NCI-H748 (cell line): ENCODE data around the gene MEGF6.

Experiments
- DNase-seq: peaks from one replicate; lab custom pipeline; 2025; ENCODE audit not compliant: unreplicated experiment; lab: John Stamatoyannopoulos, UW

MEGF6 gene

GRCh38 chr1:3463891-3464648 is 147.2 kb downstream of the MEGF6 start:
- no peak for DNase-seq

- DNase-seq: no peak
These were observed 147.9 kb downstream of the MEGF6 start for GRCh38 chr1:3463408-3463863.

- no peak for DNase-seq
These were observed 148.3 kb downstream of the MEGF6 start for GRCh38 chr1:3463013-3463385.

DNA sequence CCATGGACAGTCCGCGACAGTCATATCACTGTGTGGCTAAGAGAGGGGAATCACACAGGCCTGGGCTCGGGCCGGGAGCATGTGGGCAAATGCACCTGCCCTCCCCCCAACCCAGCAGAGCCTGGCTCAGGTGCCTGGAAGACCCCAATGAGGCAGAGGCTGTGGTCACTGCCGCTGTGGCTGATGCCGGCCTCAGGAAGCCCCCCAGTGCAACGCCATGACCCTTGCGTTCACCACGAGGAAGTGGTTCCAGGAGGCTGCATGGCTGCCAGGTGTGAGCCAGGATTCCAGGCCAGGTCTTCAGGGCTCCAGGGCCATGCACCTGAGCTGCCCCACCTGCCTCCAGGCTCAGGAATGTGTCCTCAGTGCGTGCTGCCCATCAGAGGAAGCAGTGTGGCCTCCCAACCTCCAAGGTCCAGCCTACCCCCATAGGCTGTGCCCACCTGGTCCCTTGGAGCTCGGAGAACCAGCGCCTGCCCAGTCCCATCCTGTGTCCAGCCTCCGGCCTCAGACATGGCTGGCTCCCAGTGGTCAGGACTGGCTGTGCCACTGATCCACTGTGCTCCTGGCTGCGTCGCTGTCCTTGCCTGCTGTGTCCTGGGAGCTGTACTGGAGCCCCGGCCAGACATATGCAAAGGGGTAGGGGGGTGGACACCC is 148.8 kb downstream of the MEGF6 start:
- no peak for DNase-seq

DNA sequence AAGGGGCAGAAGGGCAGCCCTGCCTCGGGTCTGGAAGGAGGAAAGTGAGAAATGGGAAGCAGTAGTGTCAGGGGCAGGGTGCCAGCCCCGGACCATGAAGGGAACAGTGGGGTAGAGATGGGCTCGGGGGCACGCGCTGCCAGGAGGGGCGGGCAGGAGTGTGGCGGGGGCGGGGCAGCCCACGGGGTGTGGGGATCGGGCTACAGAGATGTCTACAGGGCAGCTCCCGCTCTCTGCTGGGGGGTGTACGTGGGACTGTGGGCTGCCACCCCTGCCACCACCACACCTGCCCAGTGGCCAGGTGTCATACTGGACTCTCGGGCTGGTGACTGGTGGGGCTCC is 149.4 kb downstream of the MEGF6 start:
- DNase-seq: no peak

DNA sequence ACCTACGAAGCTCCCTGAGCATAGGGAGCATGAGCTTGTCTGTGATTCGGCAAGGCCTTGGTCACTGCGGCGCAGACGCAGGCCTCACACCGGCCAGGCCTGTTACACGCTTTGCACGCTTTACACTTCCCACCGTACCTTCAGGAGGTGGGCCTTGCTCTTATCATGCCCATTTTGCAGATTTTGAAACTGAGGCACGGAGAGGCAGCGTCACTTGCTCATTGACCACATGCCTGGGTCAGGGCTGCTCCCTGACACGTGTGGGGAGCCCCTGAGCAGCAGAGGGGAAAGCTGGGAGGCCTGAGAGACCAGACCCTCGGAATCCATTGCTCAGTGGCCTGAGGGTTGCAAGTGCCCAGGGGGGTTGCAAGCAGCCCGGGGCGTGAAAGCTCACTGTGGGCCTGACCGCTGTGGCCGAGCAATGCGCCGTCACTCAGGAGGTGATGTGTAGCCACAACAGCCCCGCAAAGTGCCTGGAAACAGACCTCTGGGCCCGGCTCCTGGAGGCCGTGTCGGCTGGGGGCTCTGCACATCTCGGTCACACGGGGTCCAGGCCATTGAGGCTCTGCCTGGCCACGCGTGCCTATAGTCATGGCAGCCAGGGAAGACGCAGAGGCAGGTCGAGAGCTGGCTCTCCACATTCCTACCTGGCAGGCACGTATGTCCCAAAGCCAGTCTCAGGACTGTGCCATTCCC is 149.9 kb downstream of the MEGF6 start:
- no peak for DNase-seq

DNA sequence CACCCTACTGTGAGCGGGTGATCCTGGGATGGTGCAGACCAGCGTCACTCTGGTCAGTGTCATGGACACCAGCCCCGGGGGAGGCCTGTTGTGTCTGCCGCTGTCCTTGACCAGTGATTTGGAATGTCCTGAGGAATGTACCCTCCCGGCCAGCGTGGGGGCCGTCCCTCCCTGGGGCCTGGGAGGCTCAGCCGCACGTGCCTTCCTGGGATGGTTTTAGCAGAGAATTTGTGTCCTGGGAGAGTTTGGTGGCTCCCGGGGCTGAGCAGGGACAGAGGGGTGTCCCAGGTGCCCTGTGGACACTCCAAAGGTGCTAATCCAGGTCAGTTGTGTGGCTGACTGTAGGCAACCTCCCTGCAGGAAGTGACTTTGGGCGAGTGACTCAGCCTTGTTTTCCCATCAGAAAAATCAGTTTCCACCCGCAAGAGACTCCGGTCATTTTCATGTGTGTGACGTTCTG is 150.6 kb downstream of the MEGF6 start:
- no peak for DNase-seq

- no peak for DNase-seq
These were observed 151.2 kb downstream of the MEGF6 start for GRCh38 chr1:3459940-3460671.

DNA sequence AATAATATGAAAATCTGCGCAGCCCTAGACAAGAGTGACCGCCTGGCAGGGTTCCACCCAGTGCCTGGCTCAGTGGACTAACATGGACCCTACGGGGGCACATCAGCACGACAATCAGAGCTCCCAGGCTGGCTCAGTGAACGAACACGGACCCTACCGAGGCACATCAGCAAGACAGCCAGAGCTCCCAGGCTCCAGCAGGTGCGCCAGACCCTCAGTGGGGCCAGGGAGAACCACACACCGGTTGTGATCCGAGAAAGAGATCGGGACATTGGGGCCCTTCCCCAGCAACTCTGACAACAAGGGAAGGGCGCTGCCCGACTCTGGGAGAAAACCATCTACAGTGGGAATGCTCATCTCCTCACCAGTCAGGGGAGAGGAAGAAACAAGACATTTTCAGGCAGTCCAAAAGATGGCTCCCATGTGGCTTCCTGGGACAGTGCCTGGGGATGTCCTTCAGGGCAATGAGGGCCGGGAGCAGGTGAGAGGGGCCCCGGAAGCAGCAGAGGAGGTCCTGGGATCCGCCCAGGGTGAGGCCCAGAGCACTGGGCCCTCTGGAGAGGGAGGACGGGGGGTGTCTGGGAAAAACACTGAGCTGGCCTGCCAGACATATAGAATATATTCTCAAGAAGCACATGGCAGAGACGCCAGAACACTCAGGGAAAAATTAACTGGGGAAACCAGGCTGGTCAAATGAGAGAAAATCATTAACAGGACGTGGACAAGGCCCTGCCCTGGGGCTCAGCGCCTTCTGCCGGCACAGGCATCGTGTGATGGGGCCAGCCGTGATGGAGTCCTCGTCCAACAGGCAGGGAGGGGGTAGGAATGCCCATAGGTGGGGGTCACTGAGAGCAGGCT is 152.0 kb downstream of the MEGF6 start:
- no peak for DNase-seq

GRCh38 chr1:3457910-3458883 is 153.1 kb downstream of the MEGF6 start:
- no peak for DNase-seq

- DNase-seq: no peak
These were observed 154.1 kb downstream of the MEGF6 start for GRCh38 chr1:3456964-3457909.

GRCh38 chr1:3456449-3456963 is 154.8 kb downstream of the MEGF6 start:
- DNase-seq: no peak

DNA sequence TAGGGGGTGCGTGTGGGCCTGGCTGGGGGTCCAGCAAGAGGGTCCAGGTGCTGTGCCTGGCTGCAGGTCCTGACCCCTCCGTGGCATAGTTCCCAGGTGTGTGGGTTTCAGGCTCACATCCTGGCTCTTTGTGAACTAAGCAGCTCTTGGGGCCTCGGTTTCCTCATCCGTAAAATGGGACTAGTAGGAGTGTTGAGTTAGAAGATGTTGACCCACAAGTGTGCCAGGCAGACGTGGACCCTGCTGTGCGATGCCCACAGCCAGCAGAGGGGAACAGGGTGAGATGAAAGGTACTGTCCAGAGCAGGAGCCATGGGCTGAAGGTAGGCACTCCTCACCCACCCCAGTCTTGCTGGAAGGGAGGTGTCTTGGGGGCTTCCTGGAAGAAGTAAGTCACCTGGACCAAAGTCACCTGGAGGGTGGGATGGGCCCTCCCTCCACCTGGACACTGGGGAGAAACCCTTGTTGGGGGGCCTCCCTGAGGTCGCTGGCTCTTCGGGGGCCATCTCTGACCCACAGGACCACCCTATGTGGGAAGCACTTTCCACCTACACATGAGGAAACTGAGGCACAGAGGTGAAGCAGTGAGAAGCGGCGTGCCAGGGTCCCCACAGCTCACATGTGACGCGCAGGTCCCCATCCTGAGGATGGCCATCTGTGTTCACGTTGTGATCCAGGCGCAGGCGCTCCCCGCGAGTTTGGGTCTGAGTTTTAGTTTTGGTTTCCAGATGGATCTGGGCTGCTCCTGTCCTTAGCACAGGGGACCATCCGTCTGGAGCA is 155.4 kb downstream of the MEGF6 start:
- no peak for DNase-seq

DNA sequence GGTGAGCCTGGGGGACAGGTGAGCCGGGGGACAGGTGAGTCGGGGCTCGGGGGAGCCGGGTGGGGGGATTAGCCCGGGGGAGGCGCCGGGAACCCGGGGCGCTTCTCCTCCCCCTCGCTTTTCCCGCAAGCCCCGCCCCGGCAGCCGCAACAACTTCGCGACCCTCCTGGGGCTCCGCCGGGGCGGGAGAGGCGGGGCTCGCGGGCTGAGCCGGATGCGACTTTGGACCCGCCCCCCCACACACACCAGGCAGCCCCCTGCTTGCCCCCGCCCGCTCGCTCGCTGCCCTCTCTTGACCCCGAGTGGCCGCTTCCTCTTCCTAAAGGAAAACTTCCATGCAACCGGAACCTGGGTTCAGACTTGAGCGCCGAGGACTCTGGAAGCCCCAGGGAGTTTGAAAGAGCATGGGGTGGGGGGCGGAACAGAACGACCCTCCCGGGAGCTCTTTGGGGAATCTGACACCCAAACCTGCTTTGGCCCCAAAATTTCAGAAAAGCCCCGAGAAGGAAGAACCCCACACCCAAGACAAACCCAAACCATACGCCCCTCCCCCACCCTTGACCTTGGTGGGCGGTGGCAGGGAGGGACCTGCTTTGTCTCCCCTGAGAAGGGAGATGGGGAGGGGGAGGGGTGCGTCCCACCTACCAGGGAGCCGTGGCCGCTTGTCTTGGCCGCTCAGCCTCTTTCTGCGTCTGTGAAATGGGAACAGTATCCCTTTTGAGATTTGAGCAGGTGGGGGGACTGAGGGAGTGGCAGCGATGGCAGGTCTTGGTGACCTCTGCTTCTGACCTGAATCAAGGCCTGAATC is 156.3 kb downstream of the MEGF6 start:
- peak; percentile 71 for DNase-seq

DNA sequence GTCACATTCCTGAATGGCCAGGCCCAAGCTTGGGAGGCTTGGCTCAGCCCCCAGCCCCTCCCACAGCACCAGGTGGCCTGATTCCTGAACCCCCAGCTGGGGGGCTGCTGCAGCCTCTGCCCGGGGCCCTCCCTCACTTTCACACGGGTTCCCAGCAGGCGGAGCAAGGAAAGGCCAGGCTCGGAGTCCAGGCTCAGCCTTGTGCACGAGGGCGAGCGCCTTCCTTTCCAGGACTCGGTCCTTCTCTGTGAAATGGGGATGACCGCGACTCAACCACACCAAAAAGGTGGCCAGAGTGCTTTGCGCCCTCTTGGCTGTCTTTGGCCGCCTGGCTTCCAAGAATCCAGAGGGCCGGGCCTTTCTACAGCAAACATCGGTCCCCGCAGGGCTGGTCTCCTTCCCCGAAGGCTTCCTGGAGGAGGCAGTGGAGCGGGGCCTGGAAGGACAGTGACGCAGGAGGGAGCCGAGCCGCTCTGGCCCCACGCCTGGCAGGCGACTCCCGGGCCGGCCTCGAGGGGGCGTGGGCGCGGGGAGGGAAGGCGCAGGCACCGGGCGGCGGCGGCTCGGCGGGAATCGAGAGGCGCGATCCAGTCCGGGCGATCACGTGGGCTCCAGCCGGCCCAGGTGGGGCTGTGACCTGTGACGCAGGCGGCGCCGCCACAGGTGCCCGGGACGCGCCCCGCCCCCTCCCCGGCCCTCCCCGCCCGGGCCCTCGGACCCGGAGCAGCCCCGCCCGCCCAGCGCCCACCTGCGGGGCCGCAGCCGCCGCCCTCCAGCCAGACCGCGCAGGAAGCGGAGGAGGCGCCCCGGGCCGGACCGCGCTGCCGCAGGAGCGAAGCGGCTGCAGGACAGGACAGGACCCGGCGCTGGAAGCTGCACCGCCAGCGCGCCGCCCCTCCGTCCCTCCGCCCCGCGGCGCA is 157.2 kb downstream of the MEGF6 start, which contains the start of gene ARHGEF16:
ARHGEF16 (plus strand) TSS at position 775 of the 920 bp plus-strand sequence. CDS start 8,420 bp downstream, outside the sequence.
- DNase-seq: peak; percentile 88
